Subcutaneous abdominal adipose tissue (tissue), 5 donors: ENCODE results near the gene EBF3.

Source experiments
- H3K27ac ChIP-seq: one replicate; pipeline ENCODE4 v1.7.0; 2013; ENCODE audit warnings: low read depth, mild to moderate bottlenecking, inconsistent platforms, low read length, moderate library complexity
- H3K27me3 ChIP-seq, 5 donors: one replicate each; pipeline ENCODE4 v1.7.0; 2013; ENCODE audit warnings: low read length in 5 of 5, inconsistent platforms in 1 of 5; ENCODE audit not compliant: control insufficient read depth in 5 of 5, insufficient read depth in 4 of 5
- H3K36me3 ChIP-seq, 5 donors: one replicate each; pipeline ENCODE4 v1.7.0; 2013; ENCODE audit warnings: low read length in 5 of 5; ENCODE audit not compliant: control insufficient read depth in 5 of 5, insufficient read depth in 5 of 5
- H3K4me1 ChIP-seq, 5 donors: one replicate each; pipeline ENCODE4 v1.7.0; 2013; ENCODE audit warnings: low read length in 5 of 5, mild to moderate bottlenecking in 3 of 5, moderate library complexity in 1 of 5; ENCODE audit not compliant: control insufficient read depth in 5 of 5, insufficient read depth in 5 of 5
- H3K4me3 ChIP-seq, 5 donors: one replicate each; pipeline ENCODE4 v1.7.0; 2013; ENCODE audit warnings: low read length in 5 of 5, low read depth in 1 of 5
- H3K9ac ChIP-seq, 5 donors: one replicate each; pipeline ENCODE4 v1.7.0; 2013; ENCODE audit warnings: low read length in 5 of 5, mild to moderate bottlenecking in 4 of 5, moderate library complexity in 3 of 5
- H3K9me3 ChIP-seq, 5 donors: one replicate each; pipeline ENCODE4 v1.7.0; 2013; ENCODE audit warnings: low read length in 5 of 5; ENCODE audit not compliant: control insufficient read depth in 5 of 5
- donor health status: healthy.
- donor health status: healthy.
- donor health status: healthy.
- donor health status: healthy.
- donor health status: healthy.

EBF3 gene

GRCh38 chr10:129866894-129867293, 97.2 kb downstream of the EBF3 start:
- H3K9me3 ChIP-seq, result no peaks in the 10 kb centered on the region
- peaks cover 0 to 66% (median 52%) of the 10 kb centered on the region in 5 donors for H3K36me3 ChIP-seq
- no peaks in the 10 kb centered on the region for H3K27me3 ChIP-seq

GRCh38 chr10:129865960-129866359, 98.1 kb downstream of the EBF3 start:
- Histone ChIP-seq H3K4me1 (peaks cover 4 to 25% (median 20%) of the 10 kb centered on the region in 5 donors), H3K9ac (no peak overlapping the region), H3K27ac (no peak overlapping the region), H3K36me3 (peaks cover 0 to 69% (median 56%) of the 10 kb centered on the region in 5 donors), H3K27me3 (no peaks in the 10 kb centered on the region), H3K9me3 (no peaks in the 10 kb centered on the region), H3K4me3 (no peak overlapping the region)

More at GRCh38 chr10:129866894-129867293, 97.2 kb downstream of the EBF3 start:
- no peak overlapping the region for H3K27ac ChIP-seq
- H3K4me1 ChIP-seq, result peaks cover 5 to 28% (median 24%) of the 10 kb centered on the region in 5 donors
- no peak overlapping the region for H3K4me3 ChIP-seq
- H3K9ac ChIP-seq, result no peak overlapping the region

GRCh38 chr10:129865413-129865812, 98.7 kb downstream of the EBF3 start:
- H3K9ac ChIP-seq, result no peak overlapping the region
- H3K36me3 ChIP-seq, result peaks cover 0 to 72% (median 57%) of the 10 kb centered on the region in 5 donors
- H3K4me3 ChIP-seq, result no peak overlapping the region
- H3K27me3 ChIP-seq, result no peaks in the 10 kb centered on the region
- no peak overlapping the region for H3K27ac ChIP-seq
- peaks cover 4 to 21% (median 16%) of the 10 kb centered on the region in 5 donors for H3K4me1 ChIP-seq
- H3K9me3 ChIP-seq, result no peaks in the 10 kb centered on the region

GRCh38 chr10:129864601-129865126, 99.4 kb downstream of the EBF3 start:
- H3K27ac ChIP-seq, result no peak overlapping the region
- H3K36me3 ChIP-seq, result peaks cover 0 to 73% (median 59%) of the 10 kb centered on the region in 5 donors
- H3K4me3 ChIP-seq, result no peak overlapping the region
- H3K9me3 ChIP-seq, result no peaks in the 10 kb centered on the region
- no peak overlapping the region for H3K9ac ChIP-seq
- H3K27me3 ChIP-seq, result no peaks in the 10 kb centered on the region
- H3K4me1 ChIP-seq, result peaks cover 4 to 21% (median 16%) of the 10 kb centered on the region in 5 donors

- Histone ChIP-seq H3K36me3 (peaks cover 0 to 71% (median 61%) of the 10 kb centered on the region in 5 donors), H3K4me1 (peaks cover 4 to 21% (median 16%) of the 10 kb centered on the region in 5 donors), H3K9me3 (no peaks in the 10 kb centered on the region), H3K4me3 (no peak overlapping the region), H3K27me3 (no peaks in the 10 kb centered on the region), H3K27ac (no peak overlapping the region), H3K9ac (no peak overlapping the region)
These were observed 100.0 kb downstream of the EBF3 start for GRCh38 chr10:129864082-129864481.

GRCh38 chr10:129863201-129863663, 100.8 kb downstream of the EBF3 start:
- Histone ChIP-seq H3K36me3 (peaks cover 0 to 73% (median 64%) of the 10 kb centered on the region in 5 donors), H3K27ac (no peak overlapping the region), H3K4me3 (no peak overlapping the region), H3K9ac (no peak overlapping the region), H3K4me1 (peaks cover 4 to 21% (median 16%) of the 10 kb centered on the region in 5 donors), H3K27me3 (no peaks in the 10 kb centered on the region), H3K9me3 (no peaks in the 10 kb centered on the region)

- Histone ChIP-seq H3K27me3 (no peaks in the 10 kb centered on the region), H3K36me3 (peaks cover 0 to 74% (median 67%) of the 10 kb centered on the region in 5 donors)
These were observed 102.1 kb downstream of the EBF3 start for GRCh38 chr10:129861776-129862531.

GRCh38 chr10:129860396-129860795, 103.7 kb downstream of the EBF3 start:
- Histone ChIP-seq H3K36me3 (peaks cover 0 to 67% (median 59%) of the 10 kb centered on the region in 5 donors), H3K27ac (no peak overlapping the region), H3K9ac (no peak overlapping the region), H3K9me3 (peaks cover 0 to 6% (median 3%) of the 10 kb centered on the region in 5 donors), H3K4me1 (peaks cover 4 to 21% (median 16%) of the 10 kb centered on the region in 5 donors), H3K4me3 (no peak overlapping the region), H3K27me3 (no peaks in the 10 kb centered on the region)

More at GRCh38 chr10:129861776-129862531, 102.1 kb downstream of the EBF3 start:
- Histone ChIP-seq H3K4me1 (peaks cover 4 to 21% (median 16%) of the 10 kb centered on the region in 5 donors), H3K4me3 (no peak overlapping the region), H3K9me3 (no peaks in the 10 kb centered on the region), H3K9ac (no peak overlapping the region), H3K27ac (no peak overlapping the region)

GRCh38 chr10:129859536-129859935, 104.5 kb downstream of the EBF3 start:
- peaks cover 0 to 62% (median 53%) of the 10 kb centered on the region in 5 donors for H3K36me3 ChIP-seq
- no peak overlapping the region for H3K9ac ChIP-seq
- H3K4me3 ChIP-seq, result no peak overlapping the region
- no peak overlapping the region for H3K27ac ChIP-seq
- H3K9me3 ChIP-seq, result peaks cover 0 to 6% (median 3%) of the 10 kb centered on the region in 5 donors
- H3K27me3 ChIP-seq, result no peaks in the 10 kb centered on the region
- peaks cover under 1 to 13% (median 11%) of the 10 kb centered on the region in 5 donors for H3K4me1 ChIP-seq
